GM12878 (cell line): ENCODE results near the gene SLC2A4RG. TPM values are rescaled to one million over a fixed set of nuclear protein-coding genes. Genes with fewer than 3 reads are reported as not detected.

Source experiments
- BACH1 ChIP-seq: fragments of 450-650 bp; IDR thresholded peaks from 2 replicates; pipeline ENCODE4 v1.6.1; 2017; ENCODE audit warnings: mild to moderate bottlenecking, borderline replicate concordance
- BHLHE40 ChIP-seq, 2 experiments: fragments of 450-650 bp in 1 of 2; IDR thresholded peaks; 2 replicates each; pipeline ENCODE4 v1.6.1; 2011 to 2017; ENCODE audit warnings: low read depth in 2 of 2, borderline replicate concordance in 1 of 2, improper control_type of control experiment in 1 of 2, low read length in 1 of 2, mild to moderate bottlenecking in 1 of 2
- CBFB ChIP-seq: IDR thresholded peaks from 2 replicates; pipeline ENCODE4 v1.6.1; 2016; ENCODE audit warnings: antibody characterized with exemption, low read depth
- CBX3 ChIP-seq: fragments of 200-600 bp; sonication (generic); IDR thresholded peaks from 2 replicates; pipeline ENCODE4 v1.6.1; 2016; ENCODE audit warnings: low read depth, borderline replicate concordance
- CREB1 ChIP-seq: IDR thresholded peaks from 2 replicates; pipeline ENCODE4 v1.6.1; 2012; ENCODE audit warnings: low read depth, mild to moderate bottlenecking, inconsistent platforms
- CREM ChIP-seq: IDR thresholded peaks from 2 replicates; pipeline ENCODE4 v1.6.1; 2014; ENCODE audit warnings: antibody characterized with exemption, low read depth
- ESRRA ChIP-seq: IDR thresholded peaks from 2 replicates; pipeline ENCODE4 v1.6.1; 2012; ENCODE audit warnings: mild to moderate bottlenecking, low read length, improper control_type of control experiment
- FOS ChIP-seq: IDR thresholded peaks from 3 replicates; pipeline ENCODE4 v1.6.1; 2011; ENCODE audit warnings: borderline replicate concordance; ENCODE audit not compliant: insufficient read length; ENCODE audit errors: extremely low read depth
- IKZF1 ChIP-seq: fragments of 450-650 bp; conservative IDR thresholded peaks from 2 replicates; pipeline ENCODE4 v1.6.1; 2017; ENCODE audit warnings: antibody characterized with exemption, mild to moderate bottlenecking
- JUND ChIP-seq: IDR thresholded peaks from 2 replicates; pipeline ENCODE4 v1.6.1; 2012; ENCODE audit warnings: low read depth, mild to moderate bottlenecking, low read length, improper control_type of control experiment, moderate library complexity
- MTA2 ChIP-seq: fragments of 450-650 bp; IDR thresholded peaks from 2 replicates; pipeline ENCODE4 v1.6.1; 2016; ENCODE audit warnings: low read depth, mild to moderate bottlenecking, moderate library complexity
- MYC ChIP-seq: IDR thresholded peaks from 2 replicates; pipeline ENCODE4 v1.6.1; 2011; ENCODE audit warnings: mild to moderate bottlenecking, low read length, moderate library complexity, inconsistent platforms; ENCODE audit not compliant: insufficient read depth, insufficient replicate concordance, insufficient read length, severe bottlenecking
- PAX8 ChIP-seq: fragments of 450-650 bp; IDR thresholded peaks from 2 replicates; pipeline ENCODE4 v1.6.1; 2017; ENCODE audit warnings: mild to moderate bottlenecking, moderate library complexity
- PBX3 ChIP-seq: IDR thresholded peaks from 2 replicates; pipeline ENCODE4 v1.6.1; 2011; ENCODE audit warnings: mild to moderate bottlenecking, low read depth, low read length, moderate library complexity; ENCODE audit not compliant: insufficient replicate concordance
- POU2F2 ChIP-seq: IDR thresholded peaks from 3 replicates; pipeline ENCODE4 v1.6.1; 2011; ENCODE audit warnings: low read depth, mild to moderate bottlenecking, low read length, borderline replicate concordance
- PRDM15 ChIP-seq: fragments of 450-650 bp; formaldehyde crosslinking; IDR thresholded peaks from 2 replicates; pipeline ENCODE4 v1.4.0; 2020; ENCODE audit warnings: mild to moderate bottlenecking, moderate library complexity
- RB1 ChIP-seq: fragments of 450-650 bp; formaldehyde crosslinking; IDR thresholded peaks from 2 replicates; pipeline ENCODE4 v1.6.1; 2017; ENCODE audit warnings: mild to moderate bottlenecking, borderline replicate concordance
- SIN3A ChIP-seq: IDR thresholded peaks from 2 replicates; pipeline ENCODE4 v1.6.1; 2012; ENCODE audit warnings: low read depth, low read length, improper control_type of control experiment
- SREBF2 ChIP-seq: IDR thresholded peaks from 2 replicates; pipeline ENCODE4 v1.6.1; 2012; ENCODE audit warnings: mild to moderate bottlenecking, low read length
- TCF7 ChIP-seq: IDR thresholded peaks from 2 replicates; pipeline ENCODE4 v1.6.1; 2014; ENCODE audit warnings: antibody characterized with exemption, borderline replicate concordance
- WRNIP1 ChIP-seq: IDR thresholded peaks from 2 replicates; pipeline ENCODE4 v1.6.1; 2011; ENCODE audit warnings: low read depth, low read length, improper control_type of control experiment, borderline replicate concordance
- polyA plus RNA-seq, 11 experiments: library from polyadenylated mRNA; depleted of rRNA in 4 of 11; unstranded in 6 of 11; stranded (reverse) in 5 of 11; fragments of >200 nt; fragmentation: Nextera tagmentation in 4 of 11; fragmentation: Illumina TruSeq in 1 of 11; extraction: Ambion mirVana in 4 of 11; extraction: Trizol in 1 of 11; gene quantifications; 1 replicate in 1 of 11; 2 replicates in 10 of 11; pipeline versions ENCODE4 v1.2.1 to v1.2.3, GENCODE V29; 2011 to 2016; ENCODE audit warnings: inconsistent platforms in 2 of 11, missing spikeins in 2 of 11, low read depth in 1 of 11
- total RNA-seq, 4 experiments: library from RNA; depleted of rRNA in 3 of 4; stranded (reverse); fragments of >200 nt in 3 of 4; fragmentation: Illumina TruSeq in 1 of 4; extraction: Trizol in 1 of 4; gene quantifications; 2 replicates each; pipeline versions ENCODE4 v1.2.1 to v1.2.3, GENCODE V29; 2013 to 2021
- TF ChIP-seq, protein P1 (sequence below): fragments of 450-650 bp; IDR thresholded peaks from 2 replicates; pipeline ENCODE4 v1.6.1; 2016; ENCODE audit warnings: mild to moderate bottlenecking, moderate library complexity, borderline replicate concordance

Gene SLC2A4RG
- total and polyA plus RNA-seq, 10 of the 15 experiments (the other 5 are each of a cell fraction or from before 2014, with no cell fraction given), result 0.34 to 65.9 (median 13.3) TPM

DNA sequence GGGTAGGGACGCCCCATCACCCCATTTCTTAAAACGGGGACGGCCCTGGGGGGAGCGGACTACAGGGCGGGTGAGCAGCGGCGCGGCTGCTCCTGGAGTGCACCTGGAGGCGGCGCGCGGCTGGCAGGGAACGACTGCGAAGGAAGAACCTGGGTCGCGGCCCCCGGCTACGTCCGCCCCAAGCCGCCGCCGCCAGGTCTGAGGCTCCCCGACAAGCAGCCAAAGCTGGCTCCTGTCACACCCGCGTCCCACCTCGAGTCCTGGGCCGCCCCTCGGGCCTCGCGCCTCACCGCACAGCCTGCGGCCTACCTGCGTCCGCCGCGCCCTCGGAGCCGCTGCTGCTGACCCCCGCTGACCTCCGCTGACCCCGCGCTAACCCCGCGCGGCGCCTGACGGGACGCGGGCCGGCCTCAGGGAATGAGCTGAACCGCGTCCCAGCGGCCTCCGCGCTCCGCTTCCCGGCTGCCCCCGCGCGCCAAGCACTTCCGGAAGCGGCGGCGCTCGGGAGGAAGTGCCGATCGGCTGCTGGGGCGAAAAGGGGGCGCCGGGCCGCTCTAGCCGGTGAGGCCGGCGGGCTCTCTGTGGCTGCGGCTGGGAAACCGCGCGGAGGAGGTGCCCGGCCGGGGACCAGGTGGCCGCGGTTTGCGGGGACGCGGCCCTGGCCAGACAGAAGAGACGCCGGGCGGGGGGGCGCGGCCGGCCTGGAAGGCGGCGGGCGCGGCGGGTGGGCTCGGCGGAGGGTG, 31.8 kb upstream of the SLC2A4RG start, which contains the start of the genes ARFRP1 and ZGPAT (continued):
- TF ChIP-seq JUND, result no peak
- no peak for TF ChIP-seq CBFB
- peak; percentile 61; the same call in 1 of the 2 replicates for TF ChIP-seq BACH1
- TF ChIP-seq PRDM15, result no peak
- TF ChIP-seq SIN3A, result peak; percentile 85; the same call in 1 of the 2 replicates
- no peak for TF ChIP-seq SREBF2
- TF ChIP-seq CBX3, result no peak
- no peak for TF ChIP-seq FOS
- no peak for TF ChIP-seq PAX8
- peak; percentile 69 for TF ChIP-seq MYC
- TF ChIP-seq ESRRA, result peak; percentile 55; the same call in 1 of the 2 replicates
- TF ChIP-seq, protein P1, sequence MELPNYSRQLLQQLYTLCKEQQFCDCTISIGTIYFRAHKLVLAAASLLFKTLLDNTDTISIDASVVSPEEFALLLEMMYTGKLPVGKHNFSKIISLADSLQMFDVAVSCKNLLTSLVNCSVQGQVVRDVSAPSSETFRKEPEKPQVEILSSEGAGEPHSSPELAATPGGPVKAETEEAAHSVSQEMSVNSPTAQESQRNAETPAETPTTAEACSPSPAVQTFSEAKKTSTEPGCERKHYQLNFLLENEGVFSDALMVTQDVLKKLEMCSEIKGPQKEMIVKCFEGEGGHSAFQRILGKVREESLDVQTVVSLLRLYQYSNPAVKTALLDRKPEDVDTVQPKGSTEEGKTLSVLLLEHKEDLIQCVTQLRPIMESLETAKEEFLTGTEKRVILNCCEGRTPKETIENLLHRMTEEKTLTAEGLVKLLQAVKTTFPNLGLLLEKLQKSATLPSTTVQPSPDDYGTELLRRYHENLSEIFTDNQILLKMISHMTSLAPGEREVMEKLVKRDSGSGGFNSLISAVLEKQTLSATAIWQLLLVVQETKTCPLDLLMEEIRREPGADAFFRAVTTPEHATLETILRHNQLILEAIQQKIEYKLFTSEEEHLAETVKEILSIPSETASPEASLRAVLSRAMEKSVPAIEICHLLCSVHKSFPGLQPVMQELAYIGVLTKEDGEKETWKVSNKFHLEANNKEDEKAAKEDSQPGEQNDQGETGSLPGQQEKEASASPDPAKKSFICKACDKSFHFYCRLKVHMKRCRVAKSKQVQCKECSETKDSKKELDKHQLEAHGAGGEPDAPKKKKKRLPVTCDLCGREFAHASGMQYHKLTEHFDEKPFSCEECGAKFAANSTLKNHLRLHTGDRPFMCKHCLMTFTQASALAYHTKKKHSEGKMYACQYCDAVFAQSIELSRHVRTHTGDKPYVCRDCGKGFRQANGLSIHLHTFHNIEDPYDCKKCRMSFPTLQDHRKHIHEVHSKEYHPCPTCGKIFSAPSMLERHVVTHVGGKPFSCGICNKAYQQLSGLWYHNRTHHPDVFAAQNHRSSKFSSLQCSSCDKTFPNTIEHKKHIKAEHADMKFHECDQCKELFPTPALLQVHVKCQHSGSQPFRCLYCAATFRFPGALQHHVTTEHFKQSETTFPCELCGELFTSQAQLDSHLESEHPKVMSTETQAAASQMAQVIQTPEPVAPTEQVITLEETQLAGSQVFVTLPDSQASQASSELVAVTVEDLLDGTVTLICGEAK, result peak; percentile 63; the same call in 1 of the 2 replicates
- no peak for TF ChIP-seq MTA2
- no peak for TF ChIP-seq WRNIP1
- TF ChIP-seq RB1, result peak; percentile 54; the same call in 1 of the 2 replicates
- TF ChIP-seq POU2F2, result peak; percentile 44; the same call in 1 of the 3 replicates
- TF ChIP-seq BHLHE40 (IDR thresholded peaks at IDR 0.05; ENCODE audit: borderline replicate concordance in 1 of 2, low read depth in 2 of 2, low read length in 1 of 2), result peak; percentile 40 to 77; a peak in 2 of 4 replicates
- peak; percentile 32; the same call in 1 of the 2 replicates for TF ChIP-seq CREM
- TF ChIP-seq TCF7, result no peak
- TF ChIP-seq CREB1, result no peak; the same call in 1 of the 2 replicates
- TF ChIP-seq IKZF1, result peak; percentile 98
- TF ChIP-seq PBX3, result no peak
